ENCODE data around the gene MRPL12.

DNA sequence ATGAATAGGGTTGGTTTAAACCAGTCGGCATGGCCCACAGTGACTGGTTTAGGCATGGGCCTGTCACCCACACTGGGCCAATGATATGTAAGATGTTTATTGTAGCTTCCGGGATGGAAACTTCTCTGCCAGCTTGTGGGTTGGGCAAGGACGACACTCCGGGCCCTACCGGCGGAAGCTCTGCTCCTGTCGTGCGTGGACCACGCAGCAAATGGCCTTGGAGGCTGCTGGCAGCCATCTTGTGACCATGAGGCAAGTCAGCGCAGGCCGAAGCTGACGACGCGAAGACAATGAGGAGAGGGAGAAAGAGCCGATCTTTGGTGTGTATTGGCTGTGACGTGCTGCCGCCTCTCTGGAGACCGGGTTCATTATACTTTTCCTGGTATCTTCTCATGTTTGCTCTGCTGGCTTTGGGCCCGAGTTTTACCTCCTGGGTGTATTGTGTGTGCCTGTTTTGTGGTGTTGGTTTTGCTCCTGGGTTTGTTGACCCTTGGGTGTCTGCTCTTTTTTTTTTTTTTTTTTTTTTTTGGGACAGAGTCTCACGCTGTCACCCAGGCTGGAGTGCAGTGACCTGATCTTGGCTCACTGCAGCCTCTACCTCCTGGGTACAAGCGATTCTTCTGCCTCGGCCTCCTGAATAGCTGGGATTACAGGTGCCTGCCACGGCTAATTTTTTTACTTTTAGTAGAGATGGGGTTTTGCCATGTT lies 24.3 kb downstream of the MRPL12 start:
- TF ChIP-seq, protein P1, sequence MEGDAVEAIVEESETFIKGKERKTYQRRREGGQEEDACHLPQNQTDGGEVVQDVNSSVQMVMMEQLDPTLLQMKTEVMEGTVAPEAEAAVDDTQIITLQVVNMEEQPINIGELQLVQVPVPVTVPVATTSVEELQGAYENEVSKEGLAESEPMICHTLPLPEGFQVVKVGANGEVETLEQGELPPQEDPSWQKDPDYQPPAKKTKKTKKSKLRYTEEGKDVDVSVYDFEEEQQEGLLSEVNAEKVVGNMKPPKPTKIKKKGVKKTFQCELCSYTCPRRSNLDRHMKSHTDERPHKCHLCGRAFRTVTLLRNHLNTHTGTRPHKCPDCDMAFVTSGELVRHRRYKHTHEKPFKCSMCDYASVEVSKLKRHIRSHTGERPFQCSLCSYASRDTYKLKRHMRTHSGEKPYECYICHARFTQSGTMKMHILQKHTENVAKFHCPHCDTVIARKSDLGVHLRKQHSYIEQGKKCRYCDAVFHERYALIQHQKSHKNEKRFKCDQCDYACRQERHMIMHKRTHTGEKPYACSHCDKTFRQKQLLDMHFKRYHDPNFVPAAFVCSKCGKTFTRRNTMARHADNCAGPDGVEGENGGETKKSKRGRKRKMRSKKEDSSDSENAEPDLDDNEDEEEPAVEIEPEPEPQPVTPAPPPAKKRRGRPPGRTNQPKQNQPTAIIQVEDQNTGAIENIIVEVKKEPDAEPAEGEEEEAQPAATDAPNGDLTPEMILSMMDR (conservative IDR thresholded peaks at IDR 0.05; ENCODE audit: low read depth in 2 of 2): no peak
- TF ChIP-seq EZH2 (IDR thresholded peaks at IDR 0.05; ENCODE audit: low read depth, unreplicated experiment): no peak
- no peak for TF ChIP-seq POLR2AphosphoS5 (IDR thresholded peaks at IDR 0.05; ENCODE audit: low read depth)
- no peak for TF ChIP-seq CREB1 (CRISPR knock-in tag; IDR thresholded peaks at IDR 0.05; ENCODE audit: low read depth)
- TF ChIP-seq NANOG (IDR thresholded peaks at IDR 0.05; ENCODE audit: borderline replicate concordance): no peak

Data from GM23338 (cell line).